NCI-H146 treated with DMSO at 0.1 percent for 48 hours (cell line): ENCODE measurements around the gene AGAP2.

ENCODE experiments used
- DNase-seq: peaks from one replicate; lab custom pipeline; 2025; ENCODE audit not compliant: unreplicated experiment; lab: John Stamatoyannopoulos, UW

Gene AGAP2

DNA sequence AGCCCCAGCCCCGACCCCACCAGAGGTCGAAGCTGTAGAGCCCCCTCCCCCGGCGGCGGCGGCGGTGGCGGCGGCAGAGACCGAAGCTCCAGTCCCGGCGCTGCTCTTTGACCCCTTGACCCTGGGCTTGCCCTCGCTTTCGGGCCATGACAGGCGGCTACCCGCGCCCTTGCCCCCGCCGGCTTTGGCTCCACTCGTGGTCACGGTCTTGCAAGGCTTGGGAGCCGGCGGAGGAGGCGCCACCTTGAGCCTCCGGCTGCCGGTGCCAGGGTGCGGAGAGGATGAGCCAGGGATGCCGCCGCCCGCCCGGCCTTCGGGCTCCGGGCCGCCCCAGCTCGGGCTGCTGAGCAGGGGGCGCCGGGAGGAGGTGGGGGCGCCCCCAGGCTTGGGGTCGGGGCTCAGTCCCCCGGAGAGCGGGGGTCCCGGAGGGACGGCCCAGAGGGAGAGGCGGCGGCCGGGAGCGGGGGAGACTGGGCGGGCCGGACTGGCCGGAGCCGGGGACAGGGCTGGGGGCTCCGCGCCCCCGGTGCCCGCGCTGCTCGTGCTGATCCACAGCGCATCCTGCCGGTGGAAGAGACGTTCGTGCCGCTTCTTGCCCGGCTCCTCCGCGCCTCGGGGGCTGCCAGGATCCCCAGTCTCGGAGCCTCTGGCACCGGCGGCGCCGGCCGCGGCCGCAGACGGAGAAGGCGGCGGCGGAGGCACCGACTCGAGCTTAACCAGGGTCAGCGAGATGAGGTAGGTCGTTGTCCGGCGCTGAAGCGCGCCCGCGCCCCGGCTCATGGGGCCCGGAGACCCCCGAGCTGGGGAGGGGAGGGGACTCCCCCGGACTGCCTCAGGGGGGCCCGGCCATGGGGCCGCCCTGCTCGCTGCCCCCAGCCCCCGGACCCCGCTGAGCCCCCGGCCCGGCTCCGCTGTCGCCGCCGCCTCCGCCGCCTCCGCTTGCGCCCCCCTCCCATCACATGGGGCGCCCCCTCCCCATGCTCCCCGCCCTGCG is 778 bp downstream of the AGAP2 start:
- DNase-seq = no peak

DNA sequence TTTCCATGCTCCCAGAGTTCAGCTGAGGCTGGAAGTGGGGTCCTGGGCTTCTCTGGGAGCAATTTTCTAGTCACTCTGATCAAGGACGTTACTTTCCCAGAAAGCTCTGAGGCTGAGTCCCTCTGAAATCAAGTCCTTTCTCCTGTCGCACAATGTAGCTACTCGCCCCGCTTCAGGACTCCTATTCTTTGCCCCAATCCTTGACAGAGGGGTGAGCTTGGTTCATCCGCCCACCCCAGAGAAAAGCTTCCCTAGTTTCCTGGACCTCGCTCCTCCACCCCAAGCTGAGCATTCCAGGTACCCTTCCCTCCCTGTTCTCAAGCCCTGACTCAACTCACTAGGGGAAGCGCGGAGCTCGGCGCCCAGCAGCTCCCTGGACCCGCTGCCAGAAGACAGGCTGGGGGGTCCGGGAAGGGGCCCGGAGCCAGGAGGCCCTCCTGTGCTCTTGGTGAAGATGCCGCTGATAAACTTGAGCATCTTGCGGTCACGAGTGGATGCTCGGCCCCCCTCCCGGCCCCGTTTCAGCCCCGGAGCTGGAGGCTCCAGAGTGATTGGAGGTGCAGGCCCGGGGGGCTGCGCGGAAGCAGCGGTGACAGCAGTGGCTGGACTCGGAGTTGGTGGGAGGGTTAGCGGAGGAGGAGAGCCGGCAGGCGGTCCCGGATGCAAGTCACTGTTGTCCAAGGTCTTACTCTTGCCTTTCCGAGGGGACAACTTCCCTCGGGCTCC is 1.6 kb downstream of the AGAP2 start:
- DNase-seq = no peak

DNA sequence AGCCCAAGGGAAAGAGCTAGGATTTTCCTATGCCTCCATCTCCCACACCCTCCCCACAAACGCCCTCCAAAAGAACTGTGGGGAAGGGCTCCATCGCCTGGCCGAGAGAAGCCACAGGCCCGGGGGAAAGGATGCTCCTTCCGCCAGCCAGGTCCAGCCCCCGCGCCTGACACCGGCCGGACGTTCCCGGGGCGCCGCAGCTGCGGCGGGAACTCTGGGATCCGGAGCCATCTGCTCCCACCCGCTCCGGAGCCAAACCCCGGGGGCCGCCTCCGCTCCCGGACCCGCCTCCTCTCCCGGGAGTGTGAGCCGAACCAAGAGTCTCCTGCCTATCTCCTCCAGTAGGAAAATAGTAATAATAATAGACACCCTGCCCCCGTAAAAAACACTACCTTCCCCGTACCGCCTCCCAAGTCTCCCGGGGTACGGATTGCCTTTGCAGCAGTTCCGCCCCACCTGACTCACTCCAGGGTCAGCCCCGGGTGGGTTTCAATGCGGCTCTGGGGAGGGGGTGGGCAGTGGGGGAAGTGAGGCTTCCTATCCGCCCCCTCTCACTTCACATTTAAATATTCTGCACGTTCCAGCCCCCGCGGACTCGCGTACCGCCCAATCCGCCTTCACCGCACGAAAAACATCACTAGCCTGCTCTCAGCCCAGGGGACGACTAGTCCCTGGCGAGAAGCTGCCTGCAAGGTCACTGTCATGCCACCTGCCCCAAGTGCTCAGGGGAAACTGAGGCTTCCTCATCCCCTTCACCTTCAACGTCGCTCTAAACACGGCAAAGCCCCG is 2.4 kb downstream of the AGAP2 start:
- DNase-seq = peak; percentile 32

DNA sequence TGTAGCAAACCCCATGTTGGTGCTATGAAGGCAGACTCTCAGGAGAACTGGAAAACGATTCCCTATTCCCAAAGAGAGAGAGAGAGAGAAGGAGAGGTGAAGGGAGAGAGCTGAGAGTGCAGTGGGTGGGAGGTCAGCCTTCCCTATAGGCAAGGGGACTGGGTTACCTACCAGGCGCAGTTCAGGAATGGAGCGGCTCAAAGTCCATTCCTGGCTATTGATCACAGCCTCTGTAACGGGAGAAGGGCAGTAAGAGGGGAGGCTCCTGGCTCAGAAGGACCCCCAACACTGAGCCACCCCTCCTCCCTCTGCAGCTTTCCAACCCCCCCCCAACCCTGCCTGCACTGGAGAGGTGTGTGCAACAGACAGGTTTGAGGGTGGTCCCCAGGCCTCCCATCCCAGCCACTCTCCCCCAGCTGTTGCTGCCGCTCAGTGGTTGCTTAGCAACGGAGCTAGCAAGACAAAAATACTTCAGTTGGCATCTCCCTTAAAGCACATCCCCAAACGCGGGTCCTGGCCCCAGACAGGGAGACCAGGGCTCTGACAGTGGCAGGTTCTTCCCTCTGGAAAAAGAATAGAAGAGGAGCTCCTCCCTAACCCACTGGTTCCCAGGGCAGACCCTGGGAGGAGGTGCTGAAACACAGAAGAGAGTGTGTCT is 3.2 kb downstream of the AGAP2 start:
- no peak for DNase-seq

DNA sequence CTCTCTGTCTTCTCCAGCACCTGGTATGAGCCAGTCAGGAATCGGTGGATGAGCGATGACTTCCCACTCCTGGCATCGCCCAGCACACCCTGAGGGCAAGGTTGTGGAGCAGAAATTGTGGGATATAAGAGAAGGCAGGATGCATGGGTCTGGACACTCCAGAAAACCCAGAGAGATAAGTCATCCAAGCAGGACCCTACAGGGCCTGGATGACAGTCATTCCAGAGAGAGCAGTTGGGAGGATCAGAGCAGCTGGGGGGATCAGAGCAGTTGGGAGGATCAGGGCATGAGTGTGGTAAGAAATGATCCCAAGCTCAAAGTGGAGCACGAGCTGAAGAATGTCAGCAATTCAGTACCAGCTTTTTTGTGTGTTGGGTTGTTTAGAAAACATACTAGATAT is 4.0 kb downstream of the AGAP2 start:
- DNase-seq = no peak

DNA sequence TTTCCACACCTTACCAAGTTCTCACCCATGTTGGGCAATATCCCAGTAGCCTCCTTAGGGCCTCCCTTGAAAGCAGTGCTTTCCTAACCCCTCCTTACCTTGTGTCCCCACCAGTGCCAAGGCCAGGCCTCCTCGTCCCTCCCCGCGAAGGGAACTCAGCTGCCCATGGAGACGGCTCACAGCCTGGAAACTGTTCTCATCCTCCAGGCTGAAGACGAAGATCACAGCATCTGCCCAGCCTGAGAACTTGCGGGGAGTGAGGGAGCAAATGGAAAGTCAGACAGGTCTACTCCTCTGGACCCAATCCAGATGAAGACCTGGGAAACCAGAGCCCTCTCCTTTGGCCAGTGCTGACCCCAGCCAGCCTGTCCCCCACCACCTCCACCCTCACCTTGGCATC is 4.6 kb downstream of the AGAP2 start:
- no peak for DNase-seq

DNA sequence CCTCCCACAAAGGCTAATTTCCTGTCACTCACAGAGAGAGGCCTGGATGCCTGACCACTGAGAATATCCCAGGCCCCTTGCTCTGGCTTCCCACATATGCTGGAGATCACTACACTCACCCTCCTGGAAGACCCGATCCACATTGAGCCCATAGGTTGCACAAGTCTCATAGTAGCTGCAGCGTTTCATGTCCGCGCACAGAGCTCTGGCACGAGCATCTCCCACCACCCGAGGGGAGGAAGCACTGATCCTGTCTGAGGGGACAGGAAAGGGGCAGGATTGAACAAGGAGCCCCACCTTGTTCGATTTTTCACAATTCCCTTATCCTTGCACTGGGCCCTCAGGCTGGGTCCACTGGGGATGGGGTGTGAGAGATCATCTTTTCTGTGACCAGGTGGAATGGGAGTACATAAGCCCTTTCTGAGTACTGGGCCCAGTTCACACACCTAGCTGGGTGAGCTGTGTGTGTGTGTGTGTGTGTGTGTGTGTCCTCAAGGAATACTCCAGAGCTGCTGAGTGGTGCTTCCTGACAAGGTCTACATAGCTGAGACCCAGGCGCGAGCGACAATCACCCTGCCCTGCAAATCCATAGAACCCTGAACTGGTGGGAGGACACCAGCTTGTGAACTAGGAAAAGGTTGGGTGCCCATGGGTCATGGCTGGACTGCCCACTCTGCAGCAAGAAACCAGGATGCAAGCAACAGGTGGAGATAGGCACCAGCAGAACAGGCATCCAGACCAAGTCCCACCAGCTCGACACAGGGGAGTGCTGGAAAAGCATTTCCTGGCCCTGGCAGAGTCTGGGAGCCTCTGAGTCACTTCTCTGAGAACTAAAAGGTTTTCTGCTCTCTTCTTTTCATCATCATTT is 5.6 kb downstream of the AGAP2 start:
- no peak for DNase-seq

DNA sequence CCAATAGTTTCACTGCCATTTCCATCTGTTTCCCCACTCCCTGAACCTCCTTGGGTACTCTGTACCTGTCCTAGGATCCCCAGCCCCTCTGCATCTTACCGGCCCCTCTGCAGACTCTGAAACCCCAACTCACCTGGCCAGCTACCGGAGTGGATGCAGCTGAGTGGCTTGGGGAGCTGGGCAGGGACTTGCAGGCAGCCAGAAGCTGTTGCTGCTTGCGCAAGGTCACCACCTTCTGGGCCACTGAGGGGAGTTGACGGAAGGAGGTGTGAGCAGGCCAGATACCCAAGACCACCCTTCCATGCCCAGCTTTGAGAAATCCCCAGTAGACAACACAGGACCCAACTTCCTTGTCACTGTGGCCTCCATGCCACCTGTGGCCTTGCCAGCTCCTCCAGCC is 6.3 kb downstream of the AGAP2 start:
- no peak for DNase-seq

DNA sequence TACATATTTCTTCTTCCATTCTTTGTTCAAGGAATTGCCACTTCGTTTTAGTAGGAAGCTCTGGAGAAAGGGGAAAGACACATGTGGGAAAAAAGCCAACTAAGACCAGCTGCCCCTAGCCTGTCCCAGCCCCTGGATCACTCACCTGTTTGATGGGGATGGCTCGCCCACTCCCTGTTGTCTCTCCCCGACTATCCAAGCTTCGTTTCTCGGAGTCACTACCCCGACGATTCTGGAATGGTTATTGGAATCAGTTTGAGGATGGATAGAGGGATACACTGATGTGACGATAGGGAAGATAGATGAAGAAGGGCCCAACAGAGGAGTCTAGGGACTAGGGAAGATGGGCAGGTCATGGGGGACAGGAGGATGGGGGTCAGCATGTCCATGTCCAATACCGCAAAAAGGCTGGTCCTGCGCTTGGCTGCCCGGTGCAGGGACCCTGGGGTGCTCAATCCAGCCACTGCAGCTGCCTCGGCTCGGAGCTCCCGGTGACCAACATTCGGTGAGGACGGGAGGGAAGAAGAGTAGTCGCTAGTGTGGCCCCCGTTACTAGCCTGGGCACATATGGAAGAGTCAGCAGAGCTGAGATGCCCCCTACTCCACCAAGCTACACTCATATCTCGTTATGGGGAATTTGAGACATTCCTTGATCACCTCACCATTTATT is 7.0 kb downstream of the AGAP2 start:
- DNase-seq = no peak

DNA sequence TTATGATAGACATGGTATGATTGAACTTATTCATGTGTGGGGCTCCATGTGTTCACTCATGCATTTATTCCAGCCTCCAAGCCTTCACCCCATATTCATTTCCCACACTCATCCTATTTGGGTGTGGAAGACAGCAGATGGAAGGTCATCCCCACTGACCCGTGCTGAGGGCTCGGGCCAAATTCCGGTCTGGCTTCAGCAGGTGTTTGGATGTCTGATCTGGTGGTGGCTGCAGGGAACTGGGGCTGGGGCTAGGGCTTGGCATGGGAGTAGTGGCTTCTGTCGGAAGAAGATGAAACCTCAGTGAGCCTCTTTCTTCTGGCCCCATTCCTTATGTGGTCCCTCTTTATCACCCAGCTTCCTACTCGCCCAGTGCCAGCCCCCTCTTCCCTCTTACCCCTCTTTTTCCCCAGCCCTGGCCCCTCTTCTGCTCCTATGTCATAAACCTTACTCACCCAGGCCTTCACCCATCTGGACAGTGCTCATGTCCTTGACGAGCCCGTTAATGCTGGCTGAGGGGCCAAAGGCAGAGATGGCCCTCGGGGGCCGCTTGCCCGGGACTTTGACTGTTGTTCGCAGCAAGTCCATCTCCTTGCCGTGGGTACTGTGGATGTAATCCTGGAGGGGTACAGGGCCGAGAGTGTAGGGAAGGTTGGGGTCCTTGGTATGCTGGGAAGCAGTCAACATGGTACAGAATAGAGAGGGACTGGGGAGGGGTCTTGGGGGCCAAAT is 8.0 kb downstream of the AGAP2 start:
- no peak for DNase-seq

DNA sequence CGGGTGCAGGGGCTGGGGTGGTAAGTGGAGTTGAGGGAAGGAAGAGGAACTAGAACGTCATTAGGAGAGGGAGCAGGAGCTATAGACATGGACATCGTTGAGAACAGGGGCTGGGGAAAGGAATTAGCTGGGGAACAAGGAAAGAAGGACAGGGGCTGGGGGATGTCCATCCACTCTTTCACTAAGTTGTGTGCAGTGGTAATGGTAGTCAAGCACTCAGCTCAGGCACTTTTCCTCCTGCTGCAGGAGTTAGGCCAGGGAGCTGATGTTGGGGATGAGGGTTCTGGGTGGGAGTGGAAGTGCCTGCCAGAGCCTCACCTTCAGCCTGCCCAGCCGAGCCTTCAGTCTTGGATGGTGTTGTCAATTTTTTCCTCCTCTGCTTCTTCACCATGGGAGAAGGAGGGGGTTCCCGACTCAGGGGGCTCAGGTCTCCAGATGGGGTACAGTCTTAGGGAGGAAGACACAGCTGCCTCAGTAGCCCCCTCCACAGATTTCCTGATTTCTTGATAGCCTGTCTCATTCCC is 9.2 kb downstream of the AGAP2 start:
- DNase-seq = no peak

DNA sequence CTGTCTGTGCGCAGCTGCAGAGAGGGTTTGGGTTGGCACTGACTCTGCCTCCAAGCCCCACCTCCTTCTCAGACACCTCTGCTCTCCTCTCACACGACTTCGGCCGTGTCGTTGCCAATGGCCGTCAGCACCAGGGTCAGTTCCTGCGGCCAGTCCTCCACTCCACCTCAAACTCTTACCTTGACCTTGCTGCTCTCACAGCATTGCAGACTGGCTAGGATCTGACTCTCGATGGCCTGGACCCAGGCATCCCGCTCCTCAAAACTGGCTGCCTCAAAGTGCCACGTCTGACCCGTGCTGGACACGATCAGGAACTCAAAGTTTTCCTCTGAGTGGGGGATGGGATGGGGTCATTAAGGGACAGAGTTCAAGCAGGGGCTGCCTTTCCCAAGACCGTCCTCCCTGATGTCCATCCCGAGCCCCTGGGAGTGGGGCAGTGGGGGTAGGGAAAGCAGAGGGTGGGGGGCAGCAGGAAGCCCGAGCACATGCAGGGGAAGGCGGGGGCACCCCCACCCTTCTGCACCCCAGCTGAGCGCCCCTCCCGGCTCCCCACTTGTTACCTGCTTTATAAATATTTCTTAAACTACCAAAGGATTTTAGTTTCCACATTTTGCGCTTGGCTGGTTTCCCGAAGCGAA is 10.7 kb downstream of the AGAP2 start:
- DNase-seq = no peak

DNA sequence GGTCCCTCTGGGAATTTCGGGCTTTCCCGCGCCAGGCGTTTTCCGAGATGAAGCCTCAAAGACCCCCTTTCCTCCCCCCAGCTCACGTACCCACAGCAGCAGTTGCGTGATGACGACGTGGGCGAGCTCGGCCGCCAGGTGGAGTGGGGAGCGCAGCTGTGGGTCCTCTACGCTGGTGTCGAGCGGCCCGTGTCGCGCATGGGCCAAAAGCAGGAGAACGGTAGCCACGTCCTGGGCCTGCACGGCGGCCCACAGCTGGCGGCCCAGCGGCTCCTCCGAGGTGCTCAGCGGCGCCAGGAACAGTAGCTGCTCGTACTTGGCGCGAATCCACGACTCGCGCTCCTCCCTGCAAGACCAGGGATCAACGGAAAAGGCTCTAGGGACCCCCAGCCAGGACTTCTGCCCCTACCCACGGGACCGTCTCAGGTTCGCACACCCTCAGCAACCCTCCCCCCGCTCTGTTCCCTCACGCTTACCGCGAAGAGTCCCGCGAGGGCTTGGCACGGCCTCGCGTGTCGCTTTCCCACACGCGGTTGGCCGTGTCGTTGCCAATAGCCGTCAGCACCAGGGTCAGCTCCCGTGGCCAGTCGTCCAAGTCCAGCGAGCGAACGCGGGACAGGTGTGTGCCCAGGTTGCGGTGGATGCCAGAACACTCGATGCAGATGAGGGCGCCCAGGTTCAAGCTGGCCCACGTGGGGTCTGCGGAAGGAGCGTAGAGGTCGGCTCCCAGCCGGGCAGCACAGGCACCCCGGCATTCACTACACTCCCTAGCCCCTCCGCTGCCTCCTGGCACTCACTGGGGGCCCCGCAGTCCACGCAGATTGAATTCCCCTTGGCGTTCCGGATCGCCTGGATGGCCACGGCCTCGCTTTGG is 11.4 kb downstream of the AGAP2 start:
- no peak for DNase-seq

DNA sequence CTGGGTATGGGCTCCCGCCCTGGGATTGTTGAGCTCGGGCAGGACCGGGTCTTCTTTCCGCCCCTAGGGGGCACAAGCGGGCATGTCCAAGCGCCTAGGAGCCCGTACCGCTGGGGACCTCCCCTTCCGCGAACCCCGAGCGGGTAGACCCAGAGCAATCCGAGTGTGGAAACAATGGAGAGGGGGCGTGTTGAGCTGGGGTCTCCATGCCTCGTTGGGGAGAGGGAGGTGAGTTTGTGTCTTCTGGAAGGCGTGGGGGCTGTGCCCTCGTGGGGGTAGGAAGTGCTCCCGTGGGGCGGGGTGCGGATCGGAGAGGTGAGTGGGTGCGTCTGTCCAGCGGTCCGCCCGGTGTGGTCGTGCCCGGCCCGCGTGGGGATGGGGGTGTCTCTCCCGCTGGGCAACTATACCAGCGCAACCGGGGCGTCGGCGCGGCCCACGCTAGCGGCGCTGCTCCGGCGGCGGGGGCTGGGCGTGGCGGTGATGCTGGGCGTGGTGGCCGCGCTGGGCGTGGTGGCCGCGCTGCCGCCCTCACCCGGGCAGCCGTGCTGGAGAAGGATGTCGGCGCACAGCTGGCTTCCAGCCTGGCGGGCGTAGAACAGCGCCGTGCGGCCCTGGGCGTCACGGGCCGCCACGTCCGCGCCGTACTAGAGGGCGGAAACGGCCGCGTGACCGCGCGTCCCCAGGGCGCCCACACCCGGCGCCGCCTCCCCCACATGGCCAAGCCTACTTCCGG is 12.2 kb downstream of the AGAP2 start:
- peak; percentile 77 for DNase-seq

DNA sequence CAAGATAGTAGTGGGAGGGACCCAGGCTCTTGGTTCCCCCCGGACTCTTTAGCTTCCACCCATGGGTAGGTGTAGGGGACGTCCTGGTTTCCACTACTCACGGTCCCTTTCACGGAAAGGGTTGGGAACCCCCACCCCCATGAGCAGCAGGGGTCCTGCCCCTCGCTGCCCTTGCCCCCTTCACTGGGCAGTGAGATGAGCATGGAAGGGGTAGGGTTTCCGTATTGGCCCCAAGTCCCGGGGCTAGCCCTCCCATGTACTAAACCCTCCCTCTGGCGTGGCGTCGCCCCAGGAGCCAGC is 12.7 kb downstream of the AGAP2 start:
- no peak for DNase-seq

DNA sequence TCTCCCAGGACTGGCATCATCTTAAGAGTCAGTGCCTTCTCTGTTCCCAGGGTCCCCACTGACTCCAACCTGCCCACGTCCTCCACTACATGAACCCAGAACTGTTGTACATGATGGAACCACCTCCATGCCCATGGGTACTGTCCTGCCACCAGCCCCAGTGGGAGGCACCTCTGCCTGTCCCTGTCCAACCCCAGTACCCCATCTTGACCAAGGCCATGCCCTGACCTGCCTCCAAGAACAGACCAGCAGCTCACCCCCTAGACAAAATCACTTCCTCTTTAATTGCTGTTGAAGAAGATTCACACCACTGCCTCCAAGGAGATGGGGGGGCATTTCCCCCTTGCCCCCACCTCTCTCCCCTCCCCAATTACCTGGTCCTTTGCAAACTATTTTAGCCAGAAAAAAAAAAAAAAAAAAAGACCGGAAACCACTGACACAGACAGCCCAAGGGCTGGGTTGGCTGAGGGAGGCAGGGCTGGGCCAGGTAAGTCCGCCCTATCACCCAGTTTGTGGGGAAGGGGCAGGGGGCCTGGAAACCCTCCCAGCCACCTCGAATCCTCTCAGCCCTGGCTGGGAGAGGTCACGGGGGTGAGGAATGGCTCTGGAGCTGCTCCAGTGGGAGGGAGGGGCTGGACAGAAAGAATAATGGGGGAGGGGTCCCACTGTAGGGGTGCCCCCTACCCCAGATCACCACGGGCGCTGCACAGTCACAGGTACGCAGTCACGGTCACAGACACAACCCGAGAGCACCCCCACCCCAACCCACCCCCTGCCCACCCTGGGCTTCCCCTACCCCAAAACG is 13.4 kb downstream of the AGAP2 start:
- DNase-seq = no peak
